Glomerular endothelial cell (primary cell): ENCODE measurements around the gene ZEB1. TPM values are rescaled to one million over a fixed set of nuclear protein-coding genes. Genes with fewer than 3 reads are reported as not detected.
A peak's percentile ranks its signal among the peaks of the same experiment; 100 is the strongest.
"Not testable (repeated sequence)": the region's sequence is repeated elsewhere in the genome, so short reads cannot be mapped to it uniquely, and the experiment has no call there.

Experiments used
- DNase-seq: peaks from one replicate; pipeline ENCODE4 v3.0.0-alpha.2; 2011; ENCODE audit warnings: low read depth, low spot score; ENCODE audit errors: extremely low read depth
- total RNA-seq: library from RNA; depleted of rRNA; stranded (reverse); fragments of >200 nt; gene quantifications from 2 replicates; pipeline ENCODE4 v1.2.3, GENCODE V29; 2015

ZEB1 gene
- total RNA-seq, 1 donor from 2014 or later, result 105 TPM

- DNase-seq, result no peak
These were observed 94.3 kb downstream of the ZEB1 start for GRCh38 chr10:31413325-31413724.

GRCh38 chr10:31418481-31418880 lies 99.5 kb downstream of the ZEB1 start:
- no peak for DNase-seq

- no peak for DNase-seq
These were observed 100.5 kb downstream of the ZEB1 start for GRCh38 chr10:31419394-31420063.

- no peak for DNase-seq
These were observed 102.3 kb downstream of the ZEB1 start for GRCh38 chr10:31421322-31421721.

GRCh38 chr10:31422634-31423033 lies 103.6 kb downstream of the ZEB1 start:
- DNase-seq, result no peak

GRCh38 chr10:31424473-31424872 lies 105.5 kb downstream of the ZEB1 start:
- DNase-seq, result no peak

- DNase-seq, result peak; percentile 91
These were observed 107.4 kb downstream of the ZEB1 start for GRCh38 chr10:31426401-31426800.

GRCh38 chr10:31427334-31427733 lies 108.3 kb downstream of the ZEB1 start:
- peak; percentile 63 for DNase-seq

- not testable (repeated sequence) for DNase-seq
These were observed 109.5 kb downstream of the ZEB1 start for GRCh38 chr10:31428499-31428898.

GRCh38 chr10:31431021-31431420 lies 112.0 kb downstream of the ZEB1 start:
- DNase-seq, result no peak

- DNase-seq, result no peak
These were observed 118.9 kb downstream of the ZEB1 start for GRCh38 chr10:31437959-31438358.

- DNase-seq, result no peak
These were observed 132.8 kb downstream of the ZEB1 start for GRCh38 chr10:31451766-31452165.

- DNase-seq, result no peak
These were observed 137.5 kb downstream of the ZEB1 start for GRCh38 chr10:31456468-31456867.

- DNase-seq, result no peak
These were observed 138.8 kb downstream of the ZEB1 start for GRCh38 chr10:31457858-31458257.

GRCh38 chr10:31458974-31459373 lies 140.0 kb downstream of the ZEB1 start:
- no peak for DNase-seq

- DNase-seq, result no peak
These were observed 141.2 kb downstream of the ZEB1 start for GRCh38 chr10:31460242-31460641.

- DNase-seq, result no peak
These were observed 145.5 kb downstream of the ZEB1 start for GRCh38 chr10:31464552-31464951.

GRCh38 chr10:31466313-31466712 lies 147.3 kb downstream of the ZEB1 start:
- DNase-seq, result no peak

GRCh38 chr10:31467791-31468535 lies 148.9 kb downstream of the ZEB1 start:
- no peak for DNase-seq

- no peak for DNase-seq
These were observed 149.5 kb downstream of the ZEB1 start for GRCh38 chr10:31468536-31468859.

GRCh38 chr10:31475519-31475918 lies 156.5 kb downstream of the ZEB1 start:
- DNase-seq, result no peak

GRCh38 chr10:31476088-31476487 lies 157.1 kb downstream of the ZEB1 start:
- DNase-seq, result no peak

- no peak for DNase-seq
These were observed 158.6 kb downstream of the ZEB1 start for GRCh38 chr10:31477584-31477983.
